Mucosa of stomach (tissue), 1 donor: ENCODE measurements around the gene CCDC61.

Source experiments
- H3K27me3 ChIP-seq: one replicate; pipeline ENCODE4 v1.7.0; 2013; ENCODE audit warnings: mild to moderate bottlenecking, low read length; ENCODE audit not compliant: control insufficient read depth, insufficient read depth
- H3K36me3 ChIP-seq: one replicate; pipeline ENCODE4 v1.7.0; 2013; ENCODE audit warnings: low read length; ENCODE audit not compliant: control insufficient read depth, insufficient read depth
- H3K4me1 ChIP-seq: one replicate; pipeline ENCODE4 v1.7.0; 2013; ENCODE audit warnings: mild to moderate bottlenecking, low read length; ENCODE audit not compliant: control insufficient read depth, insufficient read depth
- H3K4me3 ChIP-seq: one replicate; pipeline ENCODE4 v1.7.0; 2013; ENCODE audit warnings: low read length
- H3K9ac ChIP-seq: one replicate; pipeline ENCODE4 v1.7.0; 2013; ENCODE audit warnings: mild to moderate bottlenecking, low read length, moderate library complexity
- H3K9me3 ChIP-seq: one replicate; pipeline ENCODE4 v1.7.0; 2013; ENCODE audit warnings: mild to moderate bottlenecking, low read length, moderate library complexity; ENCODE audit not compliant: control insufficient read depth
- donor health status: Pancreatic carcinoma.

The CCDC61 gene

GRCh38 chr19:46021531-46022041 lies 26.3 kb downstream of the CCDC61 start:
- Histone ChIP-seq H3K27me3 (peaks cover 23% of the 10 kb centered on the region), H3K36me3 (no peaks in the 10 kb centered on the region), H3K9ac (no peak overlapping the region), H3K9me3 (no peaks in the 10 kb centered on the region), H3K4me3 (no peak overlapping the region), H3K4me1 (no peaks in the 10 kb centered on the region)

- H3K4me3 ChIP-seq = no peak overlapping the region
- H3K4me1 ChIP-seq = no peaks in the 10 kb centered on the region
Measured at GRCh38 chr19:46022061-46022430, 26.8 kb downstream of the CCDC61 start.

GRCh38 chr19:46022431-46023310 lies 27.4 kb downstream of the CCDC61 start, which contains the start of gene PGLYRP1:
Gene PGLYRP1, minus strand, starts transcription at chr19:46023053. Its CDS starts 32 bp downstream, at chr19:46023021.
- H3K9ac ChIP-seq = no peak within 1 kb of the TSS
- no peaks in the 10 kb centered on the region for H3K36me3 ChIP-seq
- H3K4me1 ChIP-seq = no peaks in the 10 kb centered on the region
- H3K9me3 ChIP-seq = no peaks in the 10 kb centered on the region
- peaks cover 23% of the 10 kb centered on the region for H3K27me3 ChIP-seq
- H3K4me3 ChIP-seq = no peak within 1 kb of the TSS

More at GRCh38 chr19:46022061-46022430, 26.8 kb downstream of the CCDC61 start:
- peaks cover 23% of the 10 kb centered on the region for H3K27me3 ChIP-seq
- H3K9me3 ChIP-seq = no peaks in the 10 kb centered on the region
- no peaks in the 10 kb centered on the region for H3K36me3 ChIP-seq
- H3K9ac ChIP-seq = no peak overlapping the region

- H3K4me3 ChIP-seq = no peak overlapping the region
- H3K27me3 ChIP-seq = peaks cover 23% of the 10 kb centered on the region
- H3K9ac ChIP-seq = no peak overlapping the region
- no peaks in the 10 kb centered on the region for H3K4me1 ChIP-seq
- H3K36me3 ChIP-seq = no peaks in the 10 kb centered on the region
- no peaks in the 10 kb centered on the region for H3K9me3 ChIP-seq
Measured at GRCh38 chr19:46023311-46023779, 28.1 kb downstream of the CCDC61 start.

- H3K4me3 ChIP-seq = no peak overlapping the region
- H3K4me1 ChIP-seq = no peaks in the 10 kb centered on the region
- H3K36me3 ChIP-seq = no peaks in the 10 kb centered on the region
- H3K27me3 ChIP-seq = peaks cover 23% of the 10 kb centered on the region
- H3K9me3 ChIP-seq = no peaks in the 10 kb centered on the region
- H3K9ac ChIP-seq = no peak overlapping the region
Measured at GRCh38 chr19:46025835-46026234, 30.6 kb downstream of the CCDC61 start.

GRCh38 chr19:46030812-46031550 lies 35.7 kb downstream of the CCDC61 start:
- Histone ChIP-seq H3K4me3 (no peak overlapping the region), H3K27me3 (peaks cover 2% of the 10 kb centered on the region), H3K4me1 (no peaks in the 10 kb centered on the region), H3K9ac (no peak overlapping the region), H3K9me3 (no peaks in the 10 kb centered on the region), H3K36me3 (no peaks in the 10 kb centered on the region)

- no peaks in the 10 kb centered on the region for H3K27me3 ChIP-seq
- no peak overlapping the region for H3K4me3 ChIP-seq
Measured at GRCh38 chr19:46031781-46032596, 36.7 kb downstream of the CCDC61 start.

GRCh38 chr19:46032597-46033025 lies 37.3 kb downstream of the CCDC61 start:
- H3K9ac ChIP-seq = no peak overlapping the region
- H3K36me3 ChIP-seq = no peaks in the 10 kb centered on the region
- no peaks in the 10 kb centered on the region for H3K27me3 ChIP-seq
- no peaks in the 10 kb centered on the region for H3K4me1 ChIP-seq
- H3K4me3 ChIP-seq = no peak overlapping the region
- no peaks in the 10 kb centered on the region for H3K9me3 ChIP-seq

More at GRCh38 chr19:46031781-46032596, 36.7 kb downstream of the CCDC61 start:
- H3K9ac ChIP-seq = no peak overlapping the region
- no peaks in the 10 kb centered on the region for H3K36me3 ChIP-seq
- no peaks in the 10 kb centered on the region for H3K4me1 ChIP-seq
- no peaks in the 10 kb centered on the region for H3K9me3 ChIP-seq

- H3K4me3 ChIP-seq = no peak overlapping the region
- H3K36me3 ChIP-seq = no peaks in the 10 kb centered on the region
- H3K9me3 ChIP-seq = no peaks in the 10 kb centered on the region
- no peaks in the 10 kb centered on the region for H3K27me3 ChIP-seq
- H3K9ac ChIP-seq = no peak overlapping the region
- H3K4me1 ChIP-seq = no peaks in the 10 kb centered on the region
Measured at GRCh38 chr19:46033401-46033800, 38.1 kb downstream of the CCDC61 start.

- H3K4me1 ChIP-seq = peaks cover 2% of the 10 kb centered on the region
- no peak overlapping the region for H3K4me3 ChIP-seq
- H3K9ac ChIP-seq = no peak overlapping the region
- peaks cover 10% of the 10 kb centered on the region for H3K27me3 ChIP-seq
- H3K36me3 ChIP-seq = no peaks in the 10 kb centered on the region
- H3K9me3 ChIP-seq = no peaks in the 10 kb centered on the region
Measured at GRCh38 chr19:46035546-46035945, 40.3 kb downstream of the CCDC61 start.

GRCh38 chr19:46035986-46036743 lies 40.9 kb downstream of the CCDC61 start:
- Histone ChIP-seq H3K36me3 (no peaks in the 10 kb centered on the region), H3K4me3 (no peak overlapping the region), H3K27me3 (peaks cover 16% of the 10 kb centered on the region), H3K9ac (no peak overlapping the region), H3K9me3 (no peaks in the 10 kb centered on the region), H3K4me1 (peaks cover 8% of the 10 kb centered on the region)
